GM12865 (cell line): ENCODE data around the gene ZBTB45.
A peak's percentile ranks its signal among the peaks of the same experiment; 100 is the strongest.

Experiments used
- DNase-seq: peaks from one replicate; pipeline ENCODE4 v3.0.0; 2010; ENCODE audit warnings: low read depth
- H3K4me3 ChIP-seq: 2 replicates; pipeline ENCODE4 v1.5.1; 2011; ENCODE audit warnings: mild to moderate bottlenecking, low read depth, low read length, control low read depth
- TF ChIP-seq, protein P1 (sequence below): IDR thresholded peaks from 2 replicates; pipeline ENCODE4 v1.5.1; 2011; ENCODE audit warnings: low read length, control low read depth, low read depth, inconsistent platforms; ENCODE audit not compliant: insufficient read depth; ENCODE audit errors: missing control alignments

ZBTB45 gene

DNA sequence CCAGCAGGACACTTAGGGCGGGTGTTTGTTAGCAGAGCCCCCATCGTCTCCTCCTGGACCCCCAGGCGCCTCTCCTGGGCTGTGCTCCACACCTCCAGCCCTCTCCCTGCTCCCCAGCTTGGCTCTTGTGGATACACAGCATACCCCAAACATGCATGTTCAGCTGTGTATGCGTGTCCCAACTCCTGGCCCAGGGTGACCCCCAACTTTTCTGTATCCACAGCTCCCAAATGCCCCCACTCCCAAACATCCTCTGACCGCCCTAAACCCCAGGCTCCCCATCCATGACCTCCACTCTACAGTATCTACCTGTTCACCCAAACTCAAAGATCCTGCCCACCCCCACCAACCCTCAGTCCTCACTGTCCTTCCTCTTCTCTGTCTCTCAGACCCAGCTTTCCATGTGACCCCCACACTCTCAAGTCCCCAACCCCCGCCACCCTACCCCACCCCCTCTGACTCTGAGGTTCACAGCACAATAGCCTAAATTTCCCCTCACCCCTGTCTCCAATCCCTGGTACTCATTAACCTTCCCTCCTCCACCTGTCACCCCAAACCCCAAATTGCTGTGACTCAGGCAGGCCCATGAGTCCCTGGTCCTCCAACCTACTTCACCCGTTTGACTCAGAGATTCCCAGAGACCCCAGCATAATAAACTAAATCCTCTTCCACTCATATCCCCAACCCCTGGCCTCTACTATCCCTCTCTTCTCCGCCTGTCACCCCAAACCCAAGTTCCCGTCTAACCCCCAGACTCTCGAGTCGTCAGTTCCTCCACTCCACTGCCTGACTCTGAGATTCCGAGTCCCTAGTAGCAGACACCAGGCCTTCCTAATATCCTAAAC lies 37.8 kb upstream of the ZBTB45 start:
- TF ChIP-seq, protein P1, sequence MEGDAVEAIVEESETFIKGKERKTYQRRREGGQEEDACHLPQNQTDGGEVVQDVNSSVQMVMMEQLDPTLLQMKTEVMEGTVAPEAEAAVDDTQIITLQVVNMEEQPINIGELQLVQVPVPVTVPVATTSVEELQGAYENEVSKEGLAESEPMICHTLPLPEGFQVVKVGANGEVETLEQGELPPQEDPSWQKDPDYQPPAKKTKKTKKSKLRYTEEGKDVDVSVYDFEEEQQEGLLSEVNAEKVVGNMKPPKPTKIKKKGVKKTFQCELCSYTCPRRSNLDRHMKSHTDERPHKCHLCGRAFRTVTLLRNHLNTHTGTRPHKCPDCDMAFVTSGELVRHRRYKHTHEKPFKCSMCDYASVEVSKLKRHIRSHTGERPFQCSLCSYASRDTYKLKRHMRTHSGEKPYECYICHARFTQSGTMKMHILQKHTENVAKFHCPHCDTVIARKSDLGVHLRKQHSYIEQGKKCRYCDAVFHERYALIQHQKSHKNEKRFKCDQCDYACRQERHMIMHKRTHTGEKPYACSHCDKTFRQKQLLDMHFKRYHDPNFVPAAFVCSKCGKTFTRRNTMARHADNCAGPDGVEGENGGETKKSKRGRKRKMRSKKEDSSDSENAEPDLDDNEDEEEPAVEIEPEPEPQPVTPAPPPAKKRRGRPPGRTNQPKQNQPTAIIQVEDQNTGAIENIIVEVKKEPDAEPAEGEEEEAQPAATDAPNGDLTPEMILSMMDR = no peak
- peak overlapping the region; percentile 81 for H3K4me3 ChIP-seq
- no peak for DNase-seq

DNA sequence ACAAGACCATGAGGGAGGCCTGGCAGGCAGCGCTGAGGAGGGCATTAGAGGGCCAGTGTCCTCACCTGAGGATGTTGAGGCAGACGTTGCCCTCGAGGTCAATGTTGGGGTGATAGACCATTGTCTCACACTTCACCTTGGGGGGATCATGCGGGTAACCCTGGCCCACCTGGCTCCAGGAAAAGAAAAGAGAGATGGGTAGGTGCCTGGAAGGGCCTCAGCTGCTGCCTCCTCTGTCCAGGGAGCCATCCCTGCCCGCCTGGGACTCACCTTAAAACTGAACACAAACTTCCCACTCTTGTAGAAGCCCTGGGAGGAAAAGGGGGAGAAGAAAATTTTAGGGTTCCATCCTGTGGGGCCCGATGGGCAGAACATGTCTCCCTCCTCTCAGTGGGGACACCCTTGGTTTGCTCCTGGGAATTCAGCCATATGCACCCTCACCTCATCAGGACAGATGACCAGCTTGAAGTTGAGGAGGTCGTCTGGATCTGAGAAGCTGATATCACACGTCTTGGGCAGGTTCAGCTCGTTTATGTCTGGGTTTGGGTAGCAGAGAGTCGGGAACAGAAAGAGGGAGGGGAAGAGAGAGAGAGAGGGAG lies 37.1 kb upstream of the ZBTB45 start:
- H3K4me3 ChIP-seq = peak overlapping the region; percentile 81
- TF ChIP-seq, protein P1 = no peak
- DNase-seq = no peak

GRCh38 chr19:58555920-58556621 lies 36.5 kb upstream of the ZBTB45 start:
- no peak overlapping the region for H3K4me3 ChIP-seq
- TF ChIP-seq, protein P1 = no peak
- DNase-seq = no peak

GRCh38 chr19:58555369-58555885 lies 35.8 kb upstream of the ZBTB45 start:
- DNase-seq = no peak
- peak overlapping the region; percentile 95 for H3K4me3 ChIP-seq
- TF ChIP-seq, protein P1 = no peak

- peak; percentile 99 for DNase-seq
- H3K4me3 ChIP-seq = peak within 1 kb of the TSS; percentile 95
- TF ChIP-seq, protein P1 = no peak
These were observed 35.1 kb upstream of the ZBTB45 start, which contains the start of gene CHMP2A for GRCh38 chr19:58554494-58555368. CHMP2A (minus strand) TSS chr19:58555105; CDS start chr19:58554212, 893 bp downstream.
